Measurements from ENCODE around the gene VCAN.

- no peak for TF ChIP-seq SCRT1 (tag by site-specific recombination; IDR thresholded peaks at IDR 0.05; ENCODE audit: borderline replicate concordance)
- TF ChIP-seq ZNF324 (tag by site-specific recombination; IDR thresholded peaks at IDR 0.05), result no peak
- TF ChIP-seq CTCF (tag by site-specific recombination; IDR thresholded peaks at IDR 0.05), result no peak
- no peak for TF ChIP-seq YY1 (tag by site-specific recombination; IDR thresholded peaks at IDR 0.05)
- TF ChIP-seq, protein P1, sequence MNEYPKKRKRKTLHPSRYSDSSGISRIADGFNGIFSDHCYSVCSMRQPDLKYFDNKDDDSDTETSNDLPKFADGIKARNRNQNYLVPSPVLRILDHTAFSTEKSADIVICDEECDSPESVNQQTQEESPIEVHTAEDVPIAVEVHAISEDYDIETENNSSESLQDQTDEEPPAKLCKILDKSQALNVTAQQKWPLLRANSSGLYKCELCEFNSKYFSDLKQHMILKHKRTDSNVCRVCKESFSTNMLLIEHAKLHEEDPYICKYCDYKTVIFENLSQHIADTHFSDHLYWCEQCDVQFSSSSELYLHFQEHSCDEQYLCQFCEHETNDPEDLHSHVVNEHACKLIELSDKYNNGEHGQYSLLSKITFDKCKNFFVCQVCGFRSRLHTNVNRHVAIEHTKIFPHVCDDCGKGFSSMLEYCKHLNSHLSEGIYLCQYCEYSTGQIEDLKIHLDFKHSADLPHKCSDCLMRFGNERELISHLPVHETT (tag by site-specific recombination; IDR thresholded peaks at IDR 0.05), result no peak
- no peak for TF ChIP-seq ZNF707 (tag by site-specific recombination; IDR thresholded peaks at IDR 0.05)
- no peak for TF ChIP-seq ZNF544 (tag by site-specific recombination; IDR thresholded peaks at IDR 0.05)
- no peak for TF ChIP-seq FEZF1 (tag by site-specific recombination; IDR thresholded peaks at IDR 0.05)
- TF ChIP-seq ZNF433 (tag by site-specific recombination; IDR thresholded peaks at IDR 0.05; ENCODE audit: low read depth), result no peak
- TF ChIP-seq ELK4 (IDR thresholded peaks at IDR 0.05; ENCODE audit: borderline replicate concordance, low read depth, low read length), result no peak
- no peak for TF ChIP-seq BCL11A (tag by site-specific recombination; IDR thresholded peaks at IDR 0.05; ENCODE audit: low read depth)
- no peak for TF ChIP-seq ZNF777 (tag by site-specific recombination; IDR thresholded peaks at IDR 0.05; ENCODE audit: borderline replicate concordance)
- no peak for TF ChIP-seq ATF2 (tag by site-specific recombination; IDR thresholded peaks at IDR 0.05; ENCODE audit: low read depth)
- TF ChIP-seq, protein P2, sequence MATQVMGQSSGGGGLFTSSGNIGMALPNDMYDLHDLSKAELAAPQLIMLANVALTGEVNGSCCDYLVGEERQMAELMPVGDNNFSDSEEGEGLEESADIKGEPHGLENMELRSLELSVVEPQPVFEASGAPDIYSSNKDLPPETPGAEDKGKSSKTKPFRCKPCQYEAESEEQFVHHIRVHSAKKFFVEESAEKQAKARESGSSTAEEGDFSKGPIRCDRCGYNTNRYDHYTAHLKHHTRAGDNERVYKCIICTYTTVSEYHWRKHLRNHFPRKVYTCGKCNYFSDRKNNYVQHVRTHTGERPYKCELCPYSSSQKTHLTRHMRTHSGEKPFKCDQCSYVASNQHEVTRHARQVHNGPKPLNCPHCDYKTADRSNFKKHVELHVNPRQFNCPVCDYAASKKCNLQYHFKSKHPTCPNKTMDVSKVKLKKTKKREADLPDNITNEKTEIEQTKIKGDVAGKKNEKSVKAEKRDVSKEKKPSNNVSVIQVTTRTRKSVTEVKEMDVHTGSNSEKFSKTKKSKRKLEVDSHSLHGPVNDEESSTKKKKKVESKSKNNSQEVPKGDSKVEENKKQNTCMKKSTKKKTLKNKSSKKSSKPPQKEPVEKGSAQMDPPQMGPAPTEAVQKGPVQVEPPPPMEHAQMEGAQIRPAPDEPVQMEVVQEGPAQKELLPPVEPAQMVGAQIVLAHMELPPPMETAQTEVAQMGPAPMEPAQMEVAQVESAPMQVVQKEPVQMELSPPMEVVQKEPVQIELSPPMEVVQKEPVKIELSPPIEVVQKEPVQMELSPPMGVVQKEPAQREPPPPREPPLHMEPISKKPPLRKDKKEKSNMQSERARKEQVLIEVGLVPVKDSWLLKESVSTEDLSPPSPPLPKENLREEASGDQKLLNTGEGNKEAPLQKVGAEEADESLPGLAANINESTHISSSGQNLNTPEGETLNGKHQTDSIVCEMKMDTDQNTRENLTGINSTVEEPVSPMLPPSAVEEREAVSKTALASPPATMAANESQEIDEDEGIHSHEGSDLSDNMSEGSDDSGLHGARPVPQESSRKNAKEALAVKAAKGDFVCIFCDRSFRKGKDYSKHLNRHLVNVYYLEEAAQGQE (tag by site-specific recombination; IDR thresholded peaks at IDR 0.05), result no peak
Measured at GRCh38 chr5:83470526-83471404, 779 bp upstream of the VCAN start.

Data from HEK293 (cell line).